Neural cell (in vitro differentiated cells): ENCODE measurements around the gene TSR3.

ENCODE experiments used
- CTCF ChIP-seq: fragments of 450-650 bp; IDR thresholded peaks from 2 replicates; pipeline ENCODE4 v1.5.1; 2014; ENCODE audit warnings: antibody characterized with exemption, mild to moderate bottlenecking, moderate library complexity; ENCODE audit not compliant: poor library complexity, severe bottlenecking
- POLR2AphosphoS5 ChIP-seq: IDR thresholded peaks from 2 replicates; pipeline ENCODE4 v1.6.1; 2012
- RAD21 ChIP-seq: fragments of 450-650 bp; conservative IDR thresholded peaks from 2 replicates; pipeline ENCODE4 v1.6.1; 2014; ENCODE audit warnings: antibody characterized with exemption, mild to moderate bottlenecking, moderate library complexity

DNA sequence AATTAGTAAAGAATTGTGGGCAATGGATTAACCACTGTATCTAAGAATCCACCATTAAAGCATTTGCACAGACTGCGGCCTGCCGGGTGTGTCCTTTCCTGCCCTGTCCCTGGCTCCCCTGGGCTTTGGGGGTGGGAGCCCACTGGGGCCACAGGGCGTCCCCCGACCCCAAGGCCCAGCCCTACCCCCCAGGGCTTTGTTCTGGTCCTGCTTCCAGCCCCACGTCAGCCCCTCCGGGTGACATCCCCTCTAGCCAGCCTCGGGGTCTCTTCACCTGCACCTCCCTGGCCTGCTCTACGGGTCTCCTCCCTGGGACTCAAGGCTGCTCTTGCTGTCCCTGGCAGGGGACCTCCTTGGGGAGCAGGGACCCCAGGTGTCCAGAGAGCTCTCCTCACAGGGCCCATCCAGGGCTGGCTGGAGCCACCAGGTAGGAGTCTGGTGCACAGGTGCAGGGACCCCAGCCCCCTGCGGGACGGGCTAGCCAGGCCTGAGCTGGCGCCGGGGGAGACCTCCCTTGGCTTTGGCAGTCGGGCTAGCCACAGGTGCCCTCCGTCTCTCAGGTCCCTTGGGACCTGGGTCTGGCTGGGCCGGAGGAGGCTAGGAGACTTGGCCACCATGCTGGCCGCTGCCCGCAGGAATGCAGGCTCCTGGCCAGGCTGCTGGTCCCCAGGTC, 24.6 kb downstream of the TSR3 start:
- TF ChIP-seq CTCF (no peak), POLR2AphosphoS5 (no peak), RAD21 (no peak)
